Activated T-cell treated with anti-CD3 and anti-CD28 coated beads for 48 hours (primary cell): Measurements from ENCODE around the gene WDFY4.

ENCODE experiments used
- DNase-seq: peaks from one replicate; pipeline ENCODE4 v3.0.0-alpha.2; 2020; ENCODE audit warnings: low read depth

The WDFY4 gene

DNA sequence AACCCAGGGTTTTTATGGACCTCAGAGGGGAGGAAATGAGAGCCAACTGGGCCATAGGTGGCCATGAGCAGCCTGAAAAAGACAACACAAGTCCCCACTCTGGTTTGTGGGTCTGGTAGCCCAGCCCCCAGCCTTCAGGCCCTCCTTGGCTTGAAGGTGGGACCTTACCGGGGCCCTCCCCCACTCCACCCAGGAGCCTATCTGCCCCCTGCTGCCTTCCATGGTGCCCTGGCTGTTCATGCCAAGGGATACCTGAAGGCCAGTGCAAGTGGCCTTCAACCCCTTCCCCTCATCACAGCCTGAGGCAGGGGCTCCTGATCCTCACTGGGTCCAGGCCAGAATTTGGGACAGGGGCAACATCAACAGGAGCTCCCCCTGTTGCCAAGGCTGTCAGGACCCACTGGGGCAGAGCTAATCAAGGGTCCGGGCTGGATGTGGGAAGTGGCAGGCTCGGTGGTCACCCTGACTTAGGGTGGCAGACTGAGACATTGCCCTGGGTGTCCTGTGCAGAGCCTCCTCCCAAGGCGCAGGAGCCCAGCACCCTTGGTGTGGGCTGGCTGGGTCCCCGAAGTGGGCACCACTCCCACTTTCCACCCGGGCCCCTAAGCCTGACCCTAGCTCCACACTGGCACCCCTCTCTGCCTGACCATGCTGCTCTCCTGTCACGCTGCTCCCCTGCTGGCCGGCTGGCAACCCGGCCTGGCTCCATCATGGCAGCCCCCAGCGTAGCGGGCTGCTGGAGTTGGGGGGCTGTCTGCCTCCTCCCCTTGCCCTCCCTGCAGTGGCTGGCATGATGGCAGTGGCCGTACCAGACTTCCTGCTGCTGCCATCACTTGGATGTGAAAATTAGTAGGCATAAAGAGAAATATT, 6.4 kb downstream of the WDFY4 start:
- DNase-seq = no peak

DNA sequence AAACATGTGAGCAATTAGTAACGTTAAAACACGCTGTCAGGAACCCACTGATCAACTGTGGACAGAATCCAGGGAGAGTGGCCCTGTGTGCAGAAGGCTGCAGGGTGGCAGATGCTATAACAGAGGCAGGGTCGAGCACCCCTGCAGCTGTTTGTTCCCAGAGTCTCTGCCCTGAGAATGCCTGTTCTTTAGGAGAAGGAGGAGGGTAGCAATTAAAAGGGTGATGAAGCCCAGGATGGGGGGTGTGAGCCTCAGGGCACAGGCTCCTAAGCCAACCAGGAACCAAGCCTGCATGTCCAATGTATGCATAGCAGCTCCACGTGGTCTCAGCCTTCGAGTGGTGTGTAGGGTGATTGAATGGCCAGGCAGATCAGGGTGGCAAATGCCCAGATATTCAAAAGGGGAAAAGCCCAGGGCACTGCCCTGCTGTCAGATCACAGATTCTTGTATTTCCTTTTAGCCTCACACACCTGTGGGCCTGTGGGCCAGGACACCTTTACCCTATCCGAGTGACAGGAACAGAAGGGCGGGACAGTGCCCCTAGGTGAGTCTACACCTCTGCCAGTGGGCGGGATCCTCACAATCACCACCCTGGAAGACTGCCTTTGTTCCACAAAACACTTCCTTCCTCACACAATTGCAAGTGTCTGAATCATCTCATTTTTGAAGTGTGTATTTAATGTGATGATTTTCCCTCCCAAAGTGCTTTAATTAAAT, 7.3 kb downstream of the WDFY4 start:
- DNase-seq = no peak

DNA sequence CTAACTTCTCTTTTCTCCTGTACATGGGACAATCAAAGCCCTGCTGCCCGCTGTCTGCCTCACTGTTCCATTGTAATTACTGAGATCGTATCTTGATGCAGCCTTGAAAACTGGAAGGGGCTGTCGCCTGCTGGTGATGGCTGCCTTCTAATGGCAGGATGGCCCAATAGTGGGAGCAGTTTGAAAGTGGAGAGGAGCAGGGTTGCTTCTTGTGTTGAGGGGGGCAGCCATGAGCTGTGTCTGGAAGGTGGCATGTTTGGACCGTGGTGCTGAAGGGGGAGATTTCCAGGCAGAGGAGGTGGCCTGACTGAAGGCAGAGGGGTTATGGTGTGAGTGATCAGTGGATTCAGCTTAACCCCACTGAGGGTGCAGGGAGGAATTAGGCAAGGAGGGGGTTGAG, 8.1 kb downstream of the WDFY4 start:
- DNase-seq = no peak

DNA sequence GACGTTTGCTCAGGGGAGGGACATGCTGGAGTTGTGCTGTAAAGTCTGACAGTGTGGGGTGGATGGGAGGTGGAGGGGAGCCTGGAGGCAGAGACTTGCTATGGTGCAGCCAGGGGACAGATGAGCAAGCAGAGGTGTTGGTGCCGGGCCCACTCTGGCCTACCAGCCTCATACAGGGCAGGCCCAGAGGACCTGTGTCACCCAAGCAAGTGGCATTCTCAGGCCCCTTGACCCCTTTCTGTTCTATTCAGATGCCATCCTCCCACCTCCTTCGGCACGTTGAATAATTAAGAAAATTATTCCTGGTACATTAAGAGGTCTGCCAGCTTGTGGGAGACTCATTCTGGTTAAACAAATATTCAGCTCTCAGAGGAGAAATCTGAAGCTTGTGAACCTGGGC, 8.5 kb downstream of the WDFY4 start:
- no peak for DNase-seq

DNA sequence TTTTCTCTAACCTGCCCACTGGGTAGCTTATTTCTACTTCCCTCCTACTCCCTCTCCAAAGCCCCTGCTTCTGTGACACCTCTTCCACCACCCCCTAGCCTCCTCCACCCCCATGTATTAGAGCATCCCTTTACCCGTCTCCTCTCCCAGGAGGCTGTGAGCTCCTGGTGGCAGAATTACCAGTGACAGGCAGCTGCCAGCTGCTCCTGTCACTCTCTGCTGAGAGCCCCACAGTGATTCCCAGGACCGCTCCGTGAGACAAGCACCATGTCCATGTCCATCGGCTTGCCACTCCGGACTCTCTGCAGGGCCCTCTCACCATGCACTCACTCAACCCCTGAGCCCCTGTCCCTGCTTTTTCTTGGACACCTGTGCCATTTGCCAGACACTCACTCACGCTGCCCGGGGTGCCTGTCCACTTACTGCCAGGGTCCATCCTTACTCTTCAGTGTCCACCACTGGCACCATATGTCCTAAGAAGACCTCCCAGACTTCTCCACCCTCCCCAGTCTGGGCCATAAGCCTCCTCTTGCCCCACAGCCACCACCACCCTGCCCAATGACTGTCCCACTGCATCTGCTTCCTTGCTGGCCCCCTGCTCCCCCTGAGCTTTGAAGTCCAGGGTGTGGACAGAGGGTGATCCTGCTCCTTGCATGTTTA, 9.8 kb downstream of the WDFY4 start:
- no peak for DNase-seq

DNA sequence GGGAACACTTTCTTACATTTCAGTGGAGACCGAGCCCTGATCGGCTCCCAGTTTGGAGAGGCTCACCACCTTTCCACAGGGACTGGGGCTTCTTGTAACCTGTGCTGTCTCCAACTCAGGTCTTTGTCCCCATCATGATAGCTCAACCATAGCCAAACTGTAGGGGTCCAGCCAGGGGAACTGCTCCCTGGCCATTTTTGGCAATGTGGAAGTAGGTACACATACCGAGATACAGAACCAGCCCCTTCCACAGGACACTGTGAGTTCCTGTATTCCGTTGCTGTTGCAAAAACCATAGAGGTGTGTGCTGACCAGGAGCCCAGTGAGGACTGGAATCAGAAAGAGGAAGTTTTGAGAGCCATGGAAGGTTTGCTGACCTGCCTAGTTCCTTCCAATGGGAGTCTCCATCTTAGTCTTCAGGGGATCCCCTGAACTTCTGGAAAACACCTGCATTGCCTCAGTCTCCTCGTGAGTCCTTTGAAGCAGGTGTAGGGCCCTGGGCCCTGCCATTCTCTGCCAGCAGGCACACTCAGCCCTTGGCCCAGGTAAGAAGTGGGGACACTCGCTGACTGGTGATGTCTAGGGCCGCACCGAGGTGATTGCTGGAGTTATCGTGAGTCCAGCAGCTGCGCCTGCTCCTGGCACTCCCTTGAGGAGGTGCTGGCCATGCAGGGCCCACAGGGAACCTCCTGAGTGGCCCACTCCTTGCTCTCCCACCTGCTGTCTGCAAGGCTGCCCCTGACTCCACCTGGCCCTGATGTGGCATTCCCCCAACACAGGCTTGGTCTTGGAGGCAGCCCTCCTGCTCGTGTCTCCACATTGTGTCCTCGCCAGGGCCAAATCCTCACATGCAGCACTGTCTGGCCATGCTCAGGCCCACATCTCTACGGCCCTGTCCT, 11.2 kb downstream of the WDFY4 start:
- no peak for DNase-seq

DNA sequence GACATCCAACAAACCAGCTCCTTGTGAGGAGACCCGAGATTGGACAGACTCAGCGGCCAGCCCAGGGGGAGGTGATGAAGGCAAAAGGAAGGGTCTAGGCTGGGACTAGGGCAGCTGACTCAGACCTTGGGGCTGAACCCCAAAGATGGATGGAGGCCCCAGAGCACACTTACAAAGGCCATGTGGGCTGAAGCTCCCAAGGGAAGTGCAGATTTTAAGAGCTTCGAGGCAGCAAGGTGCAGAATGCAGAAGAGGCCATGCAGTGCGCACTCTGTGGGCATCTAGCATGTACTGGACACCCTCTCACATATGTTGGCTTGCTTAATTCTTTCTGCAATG, 11.8 kb downstream of the WDFY4 start:
- DNase-seq = no peak

DNA sequence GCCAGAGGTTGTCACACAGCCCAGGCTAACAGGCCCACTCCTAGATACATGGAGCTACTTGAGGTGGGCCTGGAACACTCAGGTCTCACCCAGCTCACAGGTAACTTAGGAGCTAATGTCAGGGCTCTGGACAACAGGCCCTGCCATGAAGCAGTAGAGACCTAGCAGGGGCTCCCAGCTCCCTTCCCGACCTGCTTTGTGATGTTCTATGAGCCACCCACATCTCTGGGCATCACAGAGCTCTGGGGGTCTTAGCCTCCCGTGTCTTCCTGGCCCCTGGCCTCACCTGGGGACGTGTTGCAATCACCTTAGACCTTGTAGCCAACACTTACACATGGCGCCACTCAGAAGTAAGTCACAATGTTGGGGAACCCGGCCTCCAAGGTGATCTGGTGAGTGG, 12.4 kb downstream of the WDFY4 start:
- no peak for DNase-seq

DNA sequence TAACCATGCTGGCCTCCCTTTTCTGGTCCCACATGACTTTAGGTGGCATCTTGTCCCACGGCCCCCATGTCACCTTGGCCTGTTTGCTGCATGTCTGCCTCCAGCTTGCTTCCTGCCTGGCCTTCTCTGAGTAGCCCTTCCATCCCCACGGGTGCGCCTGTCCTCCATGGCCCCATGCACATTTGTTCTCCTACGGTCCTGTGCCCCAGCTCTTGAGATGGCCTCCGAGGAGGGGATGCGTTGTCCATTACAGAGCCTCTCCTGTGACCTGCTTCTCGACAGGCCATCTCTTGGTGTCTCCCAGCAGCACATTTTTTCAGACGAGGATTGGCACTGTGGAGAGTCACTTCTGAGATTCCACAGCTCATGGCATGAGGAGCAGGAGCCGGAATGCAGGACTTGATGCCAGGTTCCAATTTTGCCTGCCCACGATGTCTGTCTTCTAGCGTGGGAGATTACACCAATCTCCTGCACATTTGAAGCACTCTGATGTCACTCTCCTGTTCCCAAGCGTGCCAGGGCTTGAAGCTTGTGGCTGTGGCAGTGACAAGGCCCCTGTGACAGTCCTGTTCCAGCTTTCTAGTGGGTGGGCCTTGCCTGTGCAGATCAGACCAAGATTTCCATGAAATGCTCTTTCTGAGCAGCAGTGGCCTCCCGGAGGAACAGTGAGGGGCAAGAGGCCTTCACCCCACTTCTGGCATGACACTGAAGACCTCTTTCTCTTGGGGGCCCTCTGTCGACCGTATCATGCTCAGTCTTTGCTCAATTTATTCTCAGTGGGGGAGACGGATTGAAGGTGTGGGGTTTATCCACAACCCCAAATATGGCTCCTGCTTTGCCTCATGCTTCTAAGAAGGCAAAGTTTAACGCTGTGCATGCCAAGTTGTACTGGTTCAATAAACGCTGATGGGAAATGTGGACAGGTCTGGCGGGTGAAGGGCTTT, 13.4 kb downstream of the WDFY4 start:
- no peak for DNase-seq

DNA sequence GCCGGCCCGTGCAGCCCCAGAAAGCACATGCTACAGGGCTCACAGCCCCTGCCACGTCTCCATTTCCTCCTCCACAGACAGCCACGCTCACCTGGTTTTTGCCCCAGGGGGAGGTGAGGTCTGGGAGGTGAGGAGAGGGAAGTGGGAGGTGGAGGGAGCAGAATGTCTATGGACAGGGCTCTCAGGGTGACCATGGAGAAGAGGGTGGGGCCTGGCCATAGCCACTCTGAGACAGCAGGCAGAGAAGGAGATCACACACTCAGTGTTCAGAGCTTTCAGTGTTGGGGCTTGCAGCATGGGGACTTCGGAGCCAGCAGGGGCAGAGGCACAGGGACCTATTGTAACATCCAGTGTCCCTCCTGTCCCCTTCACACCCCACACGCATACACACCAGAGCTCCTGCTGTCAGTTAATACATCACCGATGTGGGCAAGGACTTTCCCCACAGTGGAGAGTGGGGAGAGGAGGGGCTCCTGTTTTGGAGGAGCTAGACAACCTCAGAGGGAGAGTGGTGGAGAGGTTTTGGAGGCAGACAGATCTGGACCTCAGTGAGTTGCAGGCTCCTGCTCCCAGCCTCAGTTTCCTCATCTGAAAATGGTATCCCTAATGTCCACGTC, 14.4 kb downstream of the WDFY4 start:
- no peak for DNase-seq

DNA sequence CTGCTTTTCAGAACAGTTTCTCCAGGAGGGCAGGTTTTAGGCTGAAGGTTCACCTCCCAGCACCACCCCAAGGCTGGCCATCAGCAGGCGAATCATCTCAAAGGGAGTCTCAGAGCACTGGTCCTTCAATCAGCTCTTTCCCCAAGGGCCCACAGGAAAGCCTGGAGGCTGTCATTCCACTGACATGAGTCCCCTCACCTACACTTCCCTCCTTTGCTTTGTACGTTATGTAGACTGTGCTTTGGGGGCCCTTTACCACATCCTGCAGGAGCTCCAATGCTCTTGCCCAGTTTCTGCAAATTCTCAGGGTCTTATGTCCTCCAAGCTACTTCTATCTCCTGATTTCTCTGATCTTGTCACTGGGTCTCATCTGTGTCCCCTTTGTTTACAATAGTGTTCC, 15.4 kb downstream of the WDFY4 start:
- DNase-seq = no peak

DNA sequence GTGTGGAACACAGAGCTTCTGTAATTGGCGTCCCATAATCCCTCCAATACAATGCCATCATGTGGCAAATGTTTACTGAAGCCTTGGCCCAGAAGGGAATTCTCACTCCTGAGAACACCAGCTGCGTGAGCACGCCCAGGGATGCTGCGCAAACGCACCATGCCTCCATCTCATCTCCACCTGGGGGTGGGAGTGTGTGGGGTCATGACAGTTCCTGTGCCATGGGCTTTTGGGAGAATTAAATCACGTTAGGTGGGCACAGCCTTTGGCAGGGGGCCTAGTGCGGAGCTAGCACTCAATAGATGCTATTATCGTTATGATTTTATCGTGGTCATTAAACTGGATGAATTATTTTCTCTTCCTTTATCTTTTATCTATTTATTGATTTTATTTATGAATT, 15.8 kb downstream of the WDFY4 start:
- DNase-seq = no peak

DNA sequence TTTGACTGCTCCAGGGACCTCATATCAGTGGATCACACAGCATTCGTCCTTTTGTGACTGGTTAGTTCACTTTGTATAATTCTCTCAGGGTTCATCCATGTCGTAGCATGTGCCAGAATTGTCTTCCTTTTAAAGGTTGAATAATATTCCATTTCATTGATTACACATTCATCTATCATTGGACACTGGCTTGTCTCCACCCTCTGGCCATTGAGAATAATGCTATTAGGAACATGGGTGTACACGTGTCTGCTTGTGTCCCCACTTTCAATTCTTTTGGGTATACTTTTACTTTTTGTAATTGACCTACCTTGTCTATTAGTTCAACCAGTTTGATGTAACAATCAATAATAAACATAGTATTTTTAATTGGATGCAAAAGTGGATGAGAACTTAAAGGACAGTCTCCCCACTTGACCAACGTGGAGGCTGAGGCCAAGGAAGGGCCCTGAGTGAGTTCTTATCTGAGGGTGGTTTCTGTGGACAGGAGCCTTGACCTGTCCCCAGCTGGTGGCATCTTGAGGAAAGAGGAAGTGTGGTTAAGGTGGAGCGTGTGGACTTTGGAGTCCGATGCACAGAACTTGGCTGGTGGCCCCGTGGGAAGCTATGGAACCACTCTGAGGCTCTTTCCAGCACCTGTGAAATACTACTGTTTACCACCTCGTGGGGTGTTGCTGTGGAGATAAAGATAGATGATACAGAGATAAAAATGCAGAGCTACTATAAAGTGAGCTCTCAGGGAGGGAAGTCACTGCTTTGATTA, 16.6 kb downstream of the WDFY4 start:
- DNase-seq = no peak

DNA sequence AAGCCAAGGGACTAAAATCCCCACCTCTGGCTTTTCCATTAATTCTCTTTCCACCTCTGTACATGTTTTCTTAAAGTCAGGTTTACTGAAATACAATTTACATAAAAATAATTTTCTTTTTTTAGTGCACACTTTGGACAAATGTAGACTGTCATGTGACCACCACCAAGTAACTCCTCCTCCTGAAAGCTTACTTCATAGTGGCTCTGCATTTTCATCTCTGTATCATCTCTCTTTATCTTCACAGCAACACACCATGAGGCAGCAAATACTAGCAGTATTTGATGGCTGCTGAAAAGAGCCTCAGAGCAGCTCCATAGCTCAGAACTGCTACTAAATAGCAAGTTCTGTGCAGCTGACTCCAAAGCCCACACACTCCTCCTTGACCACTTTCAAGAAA, 17.3 kb downstream of the WDFY4 start:
- no peak for DNase-seq

DNA sequence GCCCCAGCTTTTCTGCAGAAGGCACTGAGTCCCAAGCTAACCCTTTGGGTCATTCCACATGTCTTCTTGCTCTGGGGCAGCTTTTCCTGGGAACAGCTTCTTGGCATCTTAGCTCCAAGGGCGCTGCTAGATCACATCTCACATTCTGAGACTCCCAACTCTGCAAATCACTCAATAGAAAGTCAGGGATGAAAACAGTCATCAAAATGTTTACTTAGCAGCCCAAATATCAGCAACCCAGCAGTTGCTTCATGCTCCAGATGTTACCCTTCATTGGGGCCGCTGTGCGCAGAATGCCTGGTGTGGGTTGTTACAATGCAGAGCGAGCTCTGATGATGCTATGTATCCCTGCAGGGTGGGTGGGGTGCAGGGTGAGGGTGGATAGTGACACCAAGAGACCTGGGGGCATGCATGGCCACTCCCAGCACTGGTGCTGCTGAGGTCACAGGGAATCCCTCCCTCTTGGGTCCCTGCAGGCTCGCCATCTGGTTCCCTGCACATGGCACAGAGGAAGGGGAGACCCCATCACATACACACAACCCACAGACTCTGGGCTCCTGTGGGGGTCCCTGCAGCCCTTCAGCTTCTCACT, 19.0 kb downstream of the WDFY4 start:
- DNase-seq = no peak

DNA sequence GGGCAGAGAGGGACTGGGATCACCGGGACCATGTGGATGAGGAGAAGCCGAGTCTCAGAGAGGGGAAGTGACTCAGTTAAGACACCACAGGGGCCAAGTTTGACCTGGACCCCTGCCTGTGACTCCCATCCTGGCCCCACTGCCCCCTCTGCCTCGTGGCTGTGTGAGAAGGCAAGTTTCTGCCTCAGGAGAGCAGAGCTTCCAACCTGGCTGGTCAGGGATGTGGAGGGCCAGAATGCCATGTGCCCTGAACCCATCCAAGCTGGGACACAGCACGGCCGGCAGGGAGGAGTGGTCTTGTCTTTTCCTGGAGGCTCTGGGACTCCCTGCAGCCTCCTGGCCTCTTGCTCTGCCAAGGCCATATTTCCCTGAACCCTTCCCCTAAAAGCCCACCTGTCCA, 19.5 kb downstream of the WDFY4 start:
- no peak for DNase-seq

DNA sequence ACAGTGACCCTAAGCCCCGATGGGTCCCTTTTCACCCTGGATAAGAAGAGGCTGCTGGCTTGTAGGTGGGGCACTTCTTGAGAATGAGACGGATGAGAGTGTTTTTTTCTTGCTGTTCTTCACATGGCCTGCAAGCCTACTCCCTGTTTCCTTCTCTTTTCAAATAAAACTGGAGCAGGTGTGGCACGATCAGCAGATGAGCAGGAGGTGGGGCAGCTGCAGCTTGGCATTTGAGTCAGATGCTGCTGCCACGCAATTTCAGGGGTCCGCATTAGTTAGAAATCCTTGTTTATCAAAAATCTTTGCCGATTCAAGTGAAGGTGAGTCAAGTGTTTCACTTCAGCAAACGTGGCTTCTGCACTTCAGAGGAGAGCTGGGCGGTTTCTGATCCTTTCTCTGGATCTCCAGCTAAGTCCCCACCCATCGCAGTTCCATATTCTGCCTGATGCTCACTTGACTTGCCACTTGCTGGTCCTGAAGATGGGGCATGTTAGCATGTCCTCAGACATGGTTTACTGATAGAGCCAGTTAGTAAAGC, 20.8 kb downstream of the WDFY4 start:
- no peak for DNase-seq

DNA sequence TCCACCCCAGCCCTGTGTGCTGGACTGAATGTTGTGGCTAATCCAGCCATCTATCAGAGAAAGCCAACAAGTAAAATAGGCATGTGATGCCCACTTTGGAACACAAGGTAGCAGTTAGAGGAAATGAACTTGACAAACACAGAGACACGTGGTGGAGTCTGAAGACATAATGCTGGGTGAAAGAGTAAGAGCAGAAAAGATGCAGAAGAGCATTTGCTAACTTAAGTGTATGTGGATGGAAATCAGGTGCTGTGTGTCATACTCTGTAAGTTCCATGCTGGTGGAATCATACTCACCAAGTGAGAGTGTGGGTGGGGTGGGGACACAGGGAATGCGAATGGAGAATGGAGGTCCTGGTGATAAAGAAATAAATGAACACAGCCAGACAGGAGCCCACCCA, 22.8 kb downstream of the WDFY4 start:
- DNase-seq = no peak

DNA sequence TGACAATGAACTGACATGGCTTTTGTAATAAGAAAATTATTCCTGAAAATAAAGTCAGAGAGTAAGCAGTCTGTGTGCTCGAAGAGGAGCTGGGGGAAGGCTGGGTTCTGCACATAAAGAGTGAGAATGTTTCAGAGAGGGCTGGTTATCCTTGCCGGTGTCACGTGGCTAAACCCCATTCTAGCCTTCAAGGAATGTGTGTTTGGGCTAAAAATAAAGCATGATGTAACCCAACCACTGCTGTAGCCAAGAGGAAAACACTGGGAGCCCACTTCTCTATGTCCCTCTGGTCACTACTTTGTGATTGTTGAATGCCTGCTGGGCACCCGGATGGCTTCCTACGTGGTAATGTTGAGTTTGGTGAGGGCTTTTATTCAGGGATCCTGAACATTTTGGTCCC, 23.5 kb downstream of the WDFY4 start:
- no peak for DNase-seq
